Ovary (tissue), 3 donors: ENCODE data around the gene MIER2.

Experiments
- CTCF ChIP-seq, 3 donors: fragments of 450-650 bp in 2 of 3; fragments of 200-600 bp in 1 of 3; IDR thresholded peaks; one replicate each; pipeline versions ENCODE4 v1.5.1 to v1.8.0; 2016 to 2022; ENCODE audit warnings: antibody characterized with exemption in 3 of 3, mild to moderate bottlenecking in 1 of 3
- EP300 ChIP-seq: sonication (generic); formaldehyde crosslinking; IDR thresholded peaks from one replicate; pipeline ENCODE4 v1.6.1; 2017; ENCODE audit warnings: antibody characterized with exemption
- POLR2A ChIP-seq: fragments of 450-650 bp; IDR thresholded peaks from one replicate; pipeline ENCODE4 v1.6.1; 2017; ENCODE audit warnings: antibody characterized with exemption, mild to moderate bottlenecking, moderate library complexity
- donor health status: DM: no; HTN: no; CAD: no.

GRCh38 chr19:262125-262524 lies 82.5 kb downstream of the MIER2 start:
- no peak for TF ChIP-seq POLR2A
- TF ChIP-seq EP300: no peak
- no peak for TF ChIP-seq CTCF (IDR thresholded peaks at IDR 0.05)
